Loucy (cell line): ENCODE measurements around the gene ADAMTSL2.

ENCODE experiments used
- EZH2phosphoT487 ChIP-seq: fragments of 200-600 bp; IDR thresholded peaks from 2 replicates; pipeline ENCODE4 v1.6.1; 2018; ENCODE audit warnings: antibody characterized with exemption, mild to moderate bottlenecking, moderate library complexity, borderline replicate concordance
- TF ChIP-seq, protein P1 (sequence below): fragments of 200-600 bp; sonication (generic); conservative IDR thresholded peaks from 2 replicates; pipeline ENCODE4 v1.5.1; 2014; ENCODE audit warnings: mild to moderate bottlenecking, antibody characterized with exemption, low read length

DNA sequence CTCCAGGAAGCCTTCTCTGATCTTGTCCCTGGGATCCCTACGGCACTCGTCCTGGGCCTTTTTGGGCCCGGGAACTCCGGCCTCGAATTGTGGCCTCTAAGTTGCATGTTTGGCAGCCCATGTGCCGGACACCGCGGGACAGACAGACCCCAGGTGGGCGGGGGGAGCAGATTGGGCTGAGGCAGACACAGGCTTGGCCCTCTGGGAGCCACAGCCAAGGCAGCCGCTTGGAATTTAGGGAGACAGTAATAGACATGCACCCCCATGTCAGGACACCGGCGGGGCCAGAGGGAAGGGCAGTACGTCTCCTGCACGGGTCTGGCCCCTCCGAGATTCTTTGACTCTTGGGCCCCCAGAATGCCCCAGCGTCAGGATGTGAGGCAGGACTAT, 36.2 kb downstream of the ADAMTSL2 start:
- TF ChIP-seq, protein P1, sequence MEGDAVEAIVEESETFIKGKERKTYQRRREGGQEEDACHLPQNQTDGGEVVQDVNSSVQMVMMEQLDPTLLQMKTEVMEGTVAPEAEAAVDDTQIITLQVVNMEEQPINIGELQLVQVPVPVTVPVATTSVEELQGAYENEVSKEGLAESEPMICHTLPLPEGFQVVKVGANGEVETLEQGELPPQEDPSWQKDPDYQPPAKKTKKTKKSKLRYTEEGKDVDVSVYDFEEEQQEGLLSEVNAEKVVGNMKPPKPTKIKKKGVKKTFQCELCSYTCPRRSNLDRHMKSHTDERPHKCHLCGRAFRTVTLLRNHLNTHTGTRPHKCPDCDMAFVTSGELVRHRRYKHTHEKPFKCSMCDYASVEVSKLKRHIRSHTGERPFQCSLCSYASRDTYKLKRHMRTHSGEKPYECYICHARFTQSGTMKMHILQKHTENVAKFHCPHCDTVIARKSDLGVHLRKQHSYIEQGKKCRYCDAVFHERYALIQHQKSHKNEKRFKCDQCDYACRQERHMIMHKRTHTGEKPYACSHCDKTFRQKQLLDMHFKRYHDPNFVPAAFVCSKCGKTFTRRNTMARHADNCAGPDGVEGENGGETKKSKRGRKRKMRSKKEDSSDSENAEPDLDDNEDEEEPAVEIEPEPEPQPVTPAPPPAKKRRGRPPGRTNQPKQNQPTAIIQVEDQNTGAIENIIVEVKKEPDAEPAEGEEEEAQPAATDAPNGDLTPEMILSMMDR, result no peak
- no peak for TF ChIP-seq EZH2phosphoT487
